Measurements from ENCODE around the gene PRR12. TPM values are rescaled to one million over a fixed set of nuclear protein-coding genes. Genes with fewer than 3 reads are reported as not detected.
"Not testable (repeated sequence)": the region's sequence is repeated elsewhere in the genome, so short reads cannot be mapped to it uniquely, and the experiment has no call there.

The PRR12 gene
- total RNA-seq, 4 donors from 2014 or later = 2.6 to 63.1 (median 8.6) TPM

DNA sequence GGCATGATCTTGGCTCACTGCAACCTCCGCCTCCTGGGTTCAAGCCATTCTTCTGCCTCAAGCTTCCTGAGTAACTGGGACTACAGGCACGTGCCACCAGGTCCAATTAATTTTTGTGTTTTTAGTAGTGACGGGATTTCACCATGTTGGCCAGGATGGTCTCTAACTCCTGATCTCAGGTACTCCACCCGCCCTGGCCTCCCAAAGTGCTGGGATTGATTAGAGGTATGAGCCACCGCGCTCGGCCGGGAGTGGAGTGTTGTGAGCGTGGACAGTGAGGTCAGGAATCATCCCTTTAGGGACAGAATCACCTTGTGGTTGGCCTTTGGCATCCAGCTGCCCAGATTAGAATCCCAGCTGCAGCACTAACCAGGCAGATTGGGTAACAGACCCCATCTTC, 38.7 kb downstream of the PRR12 start:
- no peaks in the 10 kb centered on the region for H3K36me3 ChIP-seq
- H3K27me3 ChIP-seq = no peaks in the 10 kb centered on the region
- no peaks in the 10 kb centered on the region for H3K4me1 ChIP-seq
- intact Hi-C loops (cut with DNase I; ENCODE audit: low total_unique reads) = no loop called here
- H3K9me3 ChIP-seq = no peaks in the 10 kb centered on the region
- no peak overlapping the region for H3K27ac ChIP-seq
- TF ChIP-seq POLR2A (IDR thresholded peaks at IDR 0.05) = no peak
- DNase-seq = no peak
- no peak overlapping the region for H3K4me3 ChIP-seq

DNA sequence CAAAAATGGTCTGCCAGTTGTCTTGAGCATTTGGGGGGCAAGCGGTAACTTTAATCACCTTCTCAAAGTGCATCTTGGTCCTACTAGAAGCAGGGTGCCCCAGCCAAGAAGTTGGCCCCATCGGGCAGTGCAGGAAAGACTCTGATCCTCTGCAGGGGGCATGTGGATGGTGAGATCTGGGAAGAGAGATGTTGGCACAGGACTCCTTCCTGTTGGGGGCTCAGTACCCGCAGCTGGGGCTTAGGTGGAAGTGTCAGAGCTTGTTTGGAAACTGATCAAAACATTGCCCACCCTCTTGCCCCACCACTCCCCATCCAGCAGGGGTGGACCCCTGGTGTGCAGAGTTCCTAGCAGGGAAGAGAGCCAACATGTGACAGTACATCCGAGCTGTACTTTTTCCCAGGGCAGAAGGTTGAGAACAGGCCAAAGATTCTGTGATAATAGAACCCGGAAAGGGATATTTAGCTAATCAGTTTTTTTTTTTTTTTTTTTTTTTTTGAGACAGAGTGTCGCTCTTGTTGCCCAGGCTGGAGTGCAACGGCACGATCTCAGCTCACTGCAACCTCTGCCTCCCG, 40.1 kb downstream of the PRR12 start:
- peak overlapping the region in 1 of 2 donors; percentile 45 for H3K27ac ChIP-seq

DNA sequence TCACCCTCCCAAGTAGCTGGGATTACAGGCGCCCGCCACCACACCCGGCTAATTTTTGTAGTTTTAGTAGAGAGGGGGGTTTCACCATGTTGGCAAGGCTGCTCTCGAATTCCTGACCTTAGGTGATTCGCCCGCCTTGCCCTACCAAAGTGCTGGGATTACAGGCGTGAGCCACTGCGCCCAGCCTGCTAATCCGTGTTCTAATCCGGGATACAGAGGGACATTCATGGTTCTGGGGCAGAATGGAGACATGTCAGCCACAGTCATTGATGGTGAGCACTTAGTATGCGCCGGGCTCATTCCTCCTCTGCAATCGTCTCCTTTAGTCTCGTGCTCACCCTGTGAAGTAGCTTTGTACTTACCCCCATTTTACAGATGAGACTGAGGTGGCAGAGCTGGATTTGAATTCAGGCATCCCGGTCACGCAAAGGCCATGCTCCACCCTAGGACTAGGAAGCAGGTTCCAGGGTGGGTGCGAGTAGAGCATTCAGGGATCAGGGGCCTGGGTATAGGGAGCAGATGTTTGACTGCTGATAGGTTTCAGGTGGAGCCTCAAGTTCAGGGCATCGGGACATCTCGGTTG, 40.7 kb downstream of the PRR12 start:
- DNase-seq = no peak
- Histone ChIP-seq H3K9me3 (no peaks in the 10 kb centered on the region), H3K27me3 (no peaks in the 10 kb centered on the region), H3K27ac (no peak overlapping the region), H3K4me3 (no peak overlapping the region), H3K36me3 (no peaks in the 10 kb centered on the region), H3K4me1 (no peaks in the 10 kb centered on the region)
- TF ChIP-seq POLR2A (IDR thresholded peaks at IDR 0.05) = no peak
- TF ChIP-seq, protein P1, sequence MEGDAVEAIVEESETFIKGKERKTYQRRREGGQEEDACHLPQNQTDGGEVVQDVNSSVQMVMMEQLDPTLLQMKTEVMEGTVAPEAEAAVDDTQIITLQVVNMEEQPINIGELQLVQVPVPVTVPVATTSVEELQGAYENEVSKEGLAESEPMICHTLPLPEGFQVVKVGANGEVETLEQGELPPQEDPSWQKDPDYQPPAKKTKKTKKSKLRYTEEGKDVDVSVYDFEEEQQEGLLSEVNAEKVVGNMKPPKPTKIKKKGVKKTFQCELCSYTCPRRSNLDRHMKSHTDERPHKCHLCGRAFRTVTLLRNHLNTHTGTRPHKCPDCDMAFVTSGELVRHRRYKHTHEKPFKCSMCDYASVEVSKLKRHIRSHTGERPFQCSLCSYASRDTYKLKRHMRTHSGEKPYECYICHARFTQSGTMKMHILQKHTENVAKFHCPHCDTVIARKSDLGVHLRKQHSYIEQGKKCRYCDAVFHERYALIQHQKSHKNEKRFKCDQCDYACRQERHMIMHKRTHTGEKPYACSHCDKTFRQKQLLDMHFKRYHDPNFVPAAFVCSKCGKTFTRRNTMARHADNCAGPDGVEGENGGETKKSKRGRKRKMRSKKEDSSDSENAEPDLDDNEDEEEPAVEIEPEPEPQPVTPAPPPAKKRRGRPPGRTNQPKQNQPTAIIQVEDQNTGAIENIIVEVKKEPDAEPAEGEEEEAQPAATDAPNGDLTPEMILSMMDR (IDR thresholded peaks at IDR 0.05) = no peak
- intact Hi-C loops (cut with DNase I; ENCODE audit: low total_unique reads) = no loop called here

More for the DNA sequence above, 40.1 kb downstream of the PRR12 start:
- Histone ChIP-seq H3K4me3 (no peak overlapping the region), H3K4me1 (no peaks in the 10 kb centered on the region), H3K36me3 (no peaks in the 10 kb centered on the region), H3K27me3 (no peaks in the 10 kb centered on the region), H3K9me3 (no peaks in the 10 kb centered on the region)
- intact Hi-C loops (cut with DNase I; ENCODE audit: low total_unique reads) = no loop called here
- no peak for DNase-seq
- TF ChIP-seq POLR2A (IDR thresholded peaks at IDR 0.05) = no peak
- TF ChIP-seq, protein P1 (IDR thresholded peaks at IDR 0.05) = no peak

DNA sequence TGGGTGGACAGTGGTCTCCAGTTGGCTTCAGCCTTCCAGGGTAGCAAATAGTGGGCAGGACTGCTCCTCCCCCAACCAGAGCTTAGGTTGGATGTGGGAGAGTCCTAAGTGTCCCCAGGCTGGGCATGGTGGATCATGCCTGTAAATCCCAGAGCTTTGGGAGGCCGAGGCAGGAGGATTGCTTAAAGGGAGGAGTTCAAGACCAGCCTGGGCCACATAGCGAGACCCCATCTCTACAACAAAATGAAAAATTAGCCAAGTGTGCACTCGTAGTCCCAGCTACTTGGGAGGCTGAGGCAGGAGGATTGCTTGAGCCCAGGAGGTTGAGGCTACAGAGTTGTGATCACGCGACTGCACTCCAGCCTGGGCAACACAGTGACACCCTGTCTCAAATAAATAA, 41.6 kb downstream of the PRR12 start:
- DNase-seq = no peak
- no peak for TF ChIP-seq POLR2A (IDR thresholded peaks at IDR 0.05)
- TF ChIP-seq, protein P1 (IDR thresholded peaks at IDR 0.05) = no peak
- Histone ChIP-seq H3K9me3 (no peaks in the 10 kb centered on the region), H3K36me3 (no peaks in the 10 kb centered on the region), H3K27me3 (no peaks in the 10 kb centered on the region), H3K4me3 (no peak overlapping the region), H3K27ac (no peak overlapping the region), H3K4me1 (no peaks in the 10 kb centered on the region)
- intact Hi-C loops (cut with DNase I; ENCODE audit: low total_unique reads) = no loop called here

DNA sequence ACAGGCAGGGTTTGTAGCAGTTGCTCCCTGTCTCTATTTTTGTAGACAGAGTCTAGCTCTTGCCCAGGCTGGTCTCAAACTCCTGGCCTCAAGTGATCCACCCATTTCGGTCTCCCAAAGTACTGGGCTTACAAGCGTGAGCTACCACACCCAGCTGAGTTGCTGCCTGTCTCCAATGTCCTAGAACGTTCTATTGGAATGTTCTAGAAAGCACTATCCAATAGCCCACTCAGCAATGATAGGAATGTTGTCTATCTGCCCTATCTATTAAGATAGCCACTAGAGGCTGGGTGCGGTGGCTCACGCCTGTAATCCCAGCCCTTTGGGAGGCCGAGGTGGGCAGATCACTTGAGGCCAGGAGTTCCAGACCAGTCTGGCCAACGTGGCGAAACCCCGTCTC, 42.3 kb downstream of the PRR12 start:
- H3K9me3 ChIP-seq; DNase-seq; H3K27ac ChIP-seq; H3K36me3 ChIP-seq; H3K4me1 ChIP-seq; intact Hi-C loops (cut with DNase I; ENCODE audit: low total_unique reads); H3K4me3 ChIP-seq; H3K27me3 ChIP-seq: not testable (repeated sequence)

DNA sequence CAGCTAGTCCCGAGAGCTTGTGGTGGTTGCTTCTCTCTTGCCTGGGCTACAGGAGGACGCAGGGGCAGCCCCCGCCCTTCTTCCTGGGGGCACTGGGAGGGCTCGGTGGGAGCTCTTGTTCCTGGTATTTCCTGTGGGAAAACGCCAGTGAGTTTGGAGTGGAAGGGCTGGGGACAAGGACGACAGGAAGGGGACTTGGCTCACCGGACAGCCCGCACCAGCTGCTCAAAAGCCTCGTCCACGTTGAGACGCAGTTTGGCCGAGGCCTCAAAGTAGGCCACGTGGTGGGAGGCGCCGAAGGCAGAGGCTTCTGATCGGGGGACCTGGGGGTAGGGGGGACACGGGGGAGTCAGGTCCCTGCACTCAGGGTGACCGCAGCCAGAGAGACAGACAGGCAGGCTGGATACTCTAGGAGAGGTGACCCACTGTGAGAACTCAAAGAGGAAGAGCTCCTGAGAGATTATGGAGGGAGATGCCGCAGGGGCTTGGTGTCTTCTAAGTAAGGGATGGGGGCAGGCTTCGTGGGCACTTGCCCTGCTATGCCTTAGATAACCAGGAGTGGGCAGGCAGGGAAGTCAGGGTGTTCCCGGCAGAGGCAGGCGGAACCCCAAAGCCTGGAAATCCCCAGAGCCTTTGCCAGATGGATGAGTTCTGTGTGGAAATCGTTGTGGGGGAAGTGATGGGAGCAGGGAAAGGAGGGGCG, 44.7 kb downstream of the PRR12 start:
- Histone ChIP-seq H3K27me3 (no peaks in the 10 kb centered on the region), H3K4me3 (no peak overlapping the region), H3K36me3 (no peaks in the 10 kb centered on the region), H3K27ac (no peak overlapping the region), H3K4me1 (no peaks in the 10 kb centered on the region), H3K9me3 (no peaks in the 10 kb centered on the region)
- intact Hi-C loops (cut with DNase I; ENCODE audit: low total_unique reads) = no loop called here
- TF ChIP-seq, protein P1 (IDR thresholded peaks at IDR 0.05) = no peak
- TF ChIP-seq POLR2A (IDR thresholded peaks at IDR 0.05) = no peak
- DNase-seq = no peak
